IMR-90 (cell line): ENCODE measurements around the gene LHFPL3. TPM values are rescaled to one million over a fixed set of nuclear protein-coding genes. Genes with fewer than 3 reads are reported as not detected.

ENCODE experiments used
- ATAC-seq: fragments of 200-7000 bp; cut with Tn5 transposase; 2 replicates; pipeline ENCODE4 v1.9.1; 2020; ENCODE audit warnings: low read depth, mild to moderate bottlenecking, moderate library complexity
- BruUV-seq: library from RNA; stranded (reverse); fragments of 400-500 nt; replicated peaks from 2 replicates; lab custom pipeline; 2021; lab: Mats Ljungman, UMichigan
- CTCF ChIA-PET: fragments of 300-600 bp; formaldehyde crosslinking; extraction: SDS; loops from one replicate; lab custom pipeline; 2021; ENCODE audit warnings: antibody characterized with exemption; lab: Yijun Ruan, JAX
- POLR2A ChIA-PET: fragments of 300-600 bp; sonication (Branson Sonifier 250); formaldehyde crosslinking; loops from one replicate; lab custom pipeline; 2022; ENCODE audit warnings: antibody characterized with exemption; ENCODE audit not compliant: unreplicated experiment; lab: Charles Lee
- DNase-seq: peaks from one replicate; pipeline ENCODE4 v3.0.0; 2013
- H2AFZ ChIP-seq: replicated peaks from 2 replicates; pipeline ENCODE3; 2013; ENCODE audit warnings: low read length, mild to moderate bottlenecking; ENCODE audit not compliant: poor library complexity
- H2AK5ac ChIP-seq: 2 replicates; pipeline ENCODE4 v1.6.1; 2013; ENCODE audit warnings: low read depth, low read length, inconsistent platforms
- H2AK9ac ChIP-seq: replicated peaks from 2 replicates; pipeline ENCODE3; 2013; ENCODE audit warnings: mild to moderate bottlenecking, low read depth, low read length, moderate library complexity; ENCODE audit not compliant: poor library complexity
- H2BK120ac ChIP-seq: 2 replicates; pipeline ENCODE4 v1.6.1; 2013; ENCODE audit warnings: low read depth, low read length, inconsistent platforms
- H2BK15ac ChIP-seq: 3 replicates; pipeline ENCODE4 v1.6.1; 2013; ENCODE audit warnings: low read depth, low read length, inconsistent platforms
- H2BK20ac ChIP-seq: 2 replicates; pipeline ENCODE4 v1.6.1; 2013; ENCODE audit warnings: low read depth, mild to moderate bottlenecking, inconsistent platforms, low read length, moderate library complexity
- H2BK5ac ChIP-seq: 2 replicates; pipeline ENCODE4 v1.6.1; 2013; ENCODE audit warnings: mild to moderate bottlenecking, low read depth, low read length, inconsistent platforms; ENCODE audit not compliant: poor library complexity, severe bottlenecking
- H3K14ac ChIP-seq: replicated peaks from 2 replicates; pipeline ENCODE4 v1.6.1; 2013; ENCODE audit warnings: low read depth, low read length, inconsistent platforms
- H3K18ac ChIP-seq: 2 replicates; pipeline ENCODE4 v1.6.1; 2013; ENCODE audit warnings: low read depth, low read length, control low read depth
- H3K23ac ChIP-seq: 2 replicates; pipeline ENCODE4 v1.6.1; 2013; ENCODE audit warnings: low read depth, low read length, inconsistent platforms
- H3K27ac ChIP-seq: 2 replicates; pipeline ENCODE4 v1.5.1; 2013; ENCODE audit warnings: mild to moderate bottlenecking, control low read depth, low read length; ENCODE audit not compliant: insufficient read depth
- H3K27me3 ChIP-seq: 2 replicates; pipeline ENCODE4 v1.6.1; 2013; ENCODE audit warnings: low read length; ENCODE audit not compliant: control insufficient read depth, insufficient read depth
- H3K36me3 ChIP-seq: 2 replicates; pipeline ENCODE4 v1.6.1; 2013; ENCODE audit warnings: low read length, mixed read lengths; ENCODE audit not compliant: control insufficient read depth, insufficient read depth
- H3K4ac ChIP-seq: 2 replicates; pipeline ENCODE4 v1.6.1; 2013; ENCODE audit warnings: low read depth, low read length, inconsistent platforms
- H3K4me1 ChIP-seq: 2 replicates; pipeline ENCODE4 v1.6.1; 2013; ENCODE audit warnings: low read length, mixed read lengths; ENCODE audit not compliant: control insufficient read depth, insufficient read depth
- H3K4me2 ChIP-seq: 2 replicates; pipeline ENCODE4 v1.6.1; 2013; ENCODE audit warnings: low read depth, mild to moderate bottlenecking, control low read depth, low read length, moderate library complexity
- H3K4me3 ChIP-seq: 2 replicates; pipeline ENCODE4 v1.5.1; 2013; ENCODE audit warnings: low read depth, mild to moderate bottlenecking, control low read depth, low read length, moderate library complexity; ENCODE audit not compliant: insufficient read depth
- H3K56ac ChIP-seq: 2 replicates; pipeline ENCODE4 v1.6.1; 2013; ENCODE audit warnings: low read length, inconsistent platforms; ENCODE audit not compliant: insufficient read depth; ENCODE audit errors: extremely low read depth
- H3K79me1 ChIP-seq, 2 experiments: 2 replicates each; pipeline ENCODE4 v1.6.1; 2013; ENCODE audit warnings: low read length in 2 of 2, inconsistent platforms in 1 of 2, low read depth in 1 of 2
- H3K9ac ChIP-seq: 2 replicates; pipeline ENCODE4 v1.6.1; 2013; ENCODE audit warnings: low read depth, low read length, control low read depth
- H3K9me1 ChIP-seq: 2 replicates; pipeline ENCODE4 v1.6.1; 2013; ENCODE audit warnings: low read length, inconsistent platforms; ENCODE audit not compliant: insufficient read depth
- H3K9me3 ChIP-seq: 2 replicates; pipeline ENCODE4 v1.6.1; 2013; ENCODE audit warnings: low read length; ENCODE audit not compliant: control insufficient read depth, insufficient read depth
- H4K20me1 ChIP-seq: 2 replicates; pipeline ENCODE4 v1.6.1; 2013; ENCODE audit warnings: low read length, inconsistent platforms; ENCODE audit not compliant: insufficient read depth
- H4K5ac ChIP-seq: 2 replicates; pipeline ENCODE4 v1.6.1; 2013; ENCODE audit warnings: mild to moderate bottlenecking, low read depth, low read length, control low read depth
- H4K8ac ChIP-seq, 2 experiments: 2 replicates each; pipeline ENCODE4 v1.6.1; 2013; ENCODE audit warnings: low read depth in 2 of 2, low read length in 2 of 2, control low read depth in 1 of 2, inconsistent platforms in 1 of 2
- H4K91ac ChIP-seq: 2 replicates; pipeline ENCODE4 v1.6.1; 2013; ENCODE audit warnings: low read depth, low read length, inconsistent platforms; ENCODE audit not compliant: insufficient read depth
- BHLHE40 ChIP-seq: fragments of 150-350 bp; IDR thresholded peaks from 2 replicates; pipeline ENCODE4 v1.6.1; 2016; ENCODE audit warnings: mild to moderate bottlenecking, low read depth, low read length
- CEBPB ChIP-seq: IDR thresholded peaks from 2 replicates; pipeline ENCODE4 v1.6.1; 2012; ENCODE audit warnings: low read depth, low read length, improper control_type of control experiment
- CHD1 ChIP-seq: IDR thresholded peaks from 2 replicates; pipeline ENCODE4 v1.6.1; 2012; ENCODE audit warnings: low read depth, low read length, improper control_type of control experiment
- MAFK ChIP-seq: IDR thresholded peaks from 2 replicates; pipeline ENCODE4 v1.6.1; 2012; ENCODE audit warnings: low read depth, low read length, improper control_type of control experiment
- MXI1 ChIP-seq: IDR thresholded peaks from 2 replicates; pipeline ENCODE4 v1.6.1; 2012; ENCODE audit warnings: low read depth, mild to moderate bottlenecking, low read length, moderate library complexity, borderline replicate concordance
- WGBS, 2 experiments: methylation state at CpG; one replicate each; pipeline versions ENCODE4 v1.1.5 to v1.1.7; 2013; ENCODE audit warnings: missing lambda C conversion rate in 2 of 2; ENCODE audit not compliant: insufficient read length in 1 of 2; ENCODE audit errors: extremely low coverage in 2 of 2; 5-methylcytosine and 5-hydroxymethylcytosine counted together
- dilution Hi-C: fragments of 300-500 bp; cut with HindIII; formaldehyde crosslinking; loops from one replicate; pipeline ENCODE4 v1.14.3; 2018; ENCODE audit warnings: low sequenced_read_pairs; ENCODE audit not compliant: unreplicated experiment
- in situ Hi-C: fragments of 300-500 bp; cut with MboI; formaldehyde crosslinking; loops from 3 replicates; pipeline ENCODE4 v1.14.3; 2019; ENCODE audit warnings: low sequenced_read_pairs, inconsistent platforms, mixed read lengths
- intact Hi-C: fragments of 100-400 bp; cut with micrococcal nuclease; formaldehyde crosslinking; loops from 2 replicates; pipeline ENCODE4 v1.10.0; 2022
- polyA plus RNA-seq, 3 experiments: library from polyadenylated mRNA; depleted of rRNA; stranded (reverse); fragments of >200 nt; gene quantifications; 2 replicates each; pipeline ENCODE4 v1.2.3, GENCODE V29; 2012; ENCODE audit warnings: low replicate concordance in 1 of 3
- total RNA-seq: library from RNA; depleted of rRNA; stranded (reverse); fragments of >200 nt; gene quantifications from 2 replicates; pipeline ENCODE4 v1.2.3, GENCODE V29; 2012
- TF ChIP-seq, protein P1 (sequence below): fragments of 150-350 bp; IDR thresholded peaks from 2 replicates; pipeline ENCODE4 v1.6.1; 2016; ENCODE audit warnings: low read depth, mild to moderate bottlenecking, low read length, moderate library complexity, borderline replicate concordance
- TF ChIP-seq, protein P2 (sequence below): fragments of 150-350 bp; IDR thresholded peaks from 2 replicates; pipeline ENCODE4 v1.6.1; 2017; ENCODE audit warnings: mild to moderate bottlenecking, antibody characterized with exemption, low read length, low read depth
- TF ChIP-seq, protein P3 (sequence below): conservative IDR thresholded peaks from 2 replicates; pipeline ENCODE4 v1.5.1; 2012; ENCODE audit warnings: mild to moderate bottlenecking, low read depth, low read length, improper control_type of control experiment

Gene LHFPL3
- total and polyA plus RNA-seq, 2 of the 4 experiments (the other 2 are of a cell fraction), result not detected

DNA sequence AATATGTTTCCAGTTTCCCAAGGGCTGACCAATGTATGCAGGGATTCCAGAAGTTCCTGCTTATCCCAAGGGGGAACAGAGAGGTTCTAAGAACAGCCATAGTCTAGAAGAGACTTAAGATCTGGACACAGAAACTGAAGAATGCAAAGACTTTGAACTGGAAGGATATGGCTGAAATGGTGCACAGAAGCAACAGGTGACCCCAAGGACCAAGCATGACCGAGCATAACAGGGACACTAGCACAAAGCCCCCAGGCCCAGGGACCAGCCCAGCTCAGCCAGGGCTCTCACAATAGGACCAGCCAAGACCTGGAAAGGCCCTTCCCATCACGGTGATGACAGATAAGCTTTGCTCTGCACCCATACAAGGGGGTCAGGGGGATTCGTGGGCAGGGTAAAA lies 472.6 kb downstream of the LHFPL3 start:
- Histone ChIP-seq H3K36me3 (no peaks in the 10 kb centered on the region), H2AK9ac (no peak overlapping the region), H3K4me2 (no peak overlapping the region), H3K23ac (no peak overlapping the region), H3K56ac (no peak overlapping the region), H3K4ac (no peak overlapping the region), H3K9me3 (no peaks in the 10 kb centered on the region), H3K4me3 (no peak overlapping the region), H2BK15ac (no peak overlapping the region), H2BK5ac (no peak overlapping the region), H3K4me1 (no peaks in the 10 kb centered on the region), H3K79me1 (no peaks in the 10 kb centered on the region), H3K9me1 (no peaks in the 10 kb centered on the region), H4K5ac (no peak overlapping the region), H3K27me3 (no peaks in the 10 kb centered on the region; the same call in 1 of the 2 replicates), H3K9ac (no peak overlapping the region), H4K91ac (no peak overlapping the region), H4K20me1 (no peaks in the 10 kb centered on the region), H2BK120ac (no peak overlapping the region), H2AFZ (no peak overlapping the region), H3K18ac (no peak overlapping the region), H3K14ac (no peak overlapping the region), H2BK20ac (no peak overlapping the region), H3K27ac (no peak overlapping the region), H4K8ac (no peak overlapping the region), H2AK5ac (no peak overlapping the region)
- in situ Hi-C loops, result no loop called here
- intact Hi-C loops, result no loop called here
- ChIA-PET POLR2A (no interaction called here), CTCF (no interaction called here)
- dilution Hi-C loops, result no loop called here
- no peak for DNase-seq
- no peak for ATAC-seq
- BruUV-seq, result no TSS peak
- WGBS, 2 experiments, result 20% methylated on average over 2 of the region's 3 CpGs; no CpG with 5 or more reads in 1 of the 2 experiments
- TF ChIP-seq, protein P1, sequence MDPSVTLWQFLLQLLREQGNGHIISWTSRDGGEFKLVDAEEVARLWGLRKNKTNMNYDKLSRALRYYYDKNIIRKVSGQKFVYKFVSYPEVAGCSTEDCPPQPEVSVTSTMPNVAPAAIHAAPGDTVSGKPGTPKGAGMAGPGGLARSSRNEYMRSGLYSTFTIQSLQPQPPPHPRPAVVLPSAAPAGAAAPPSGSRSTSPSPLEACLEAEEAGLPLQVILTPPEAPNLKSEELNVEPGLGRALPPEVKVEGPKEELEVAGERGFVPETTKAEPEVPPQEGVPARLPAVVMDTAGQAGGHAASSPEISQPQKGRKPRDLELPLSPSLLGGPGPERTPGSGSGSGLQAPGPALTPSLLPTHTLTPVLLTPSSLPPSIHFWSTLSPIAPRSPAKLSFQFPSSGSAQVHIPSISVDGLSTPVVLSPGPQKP, result no peak
- TF ChIP-seq, protein P2, sequence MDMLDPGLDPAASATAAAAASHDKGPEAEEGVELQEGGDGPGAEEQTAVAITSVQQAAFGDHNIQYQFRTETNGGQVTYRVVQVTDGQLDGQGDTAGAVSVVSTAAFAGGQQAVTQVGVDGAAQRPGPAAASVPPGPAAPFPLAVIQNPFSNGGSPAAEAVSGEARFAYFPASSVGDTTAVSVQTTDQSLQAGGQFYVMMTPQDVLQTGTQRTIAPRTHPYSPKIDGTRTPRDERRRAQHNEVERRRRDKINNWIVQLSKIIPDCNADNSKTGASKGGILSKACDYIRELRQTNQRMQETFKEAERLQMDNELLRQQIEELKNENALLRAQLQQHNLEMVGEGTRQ, result no peak
- TF ChIP-seq BHLHE40 (no peak), CEBPB (no peak), MXI1 (no peak), MAFK (no peak), CHD1 (no peak)
- TF ChIP-seq, protein P3, sequence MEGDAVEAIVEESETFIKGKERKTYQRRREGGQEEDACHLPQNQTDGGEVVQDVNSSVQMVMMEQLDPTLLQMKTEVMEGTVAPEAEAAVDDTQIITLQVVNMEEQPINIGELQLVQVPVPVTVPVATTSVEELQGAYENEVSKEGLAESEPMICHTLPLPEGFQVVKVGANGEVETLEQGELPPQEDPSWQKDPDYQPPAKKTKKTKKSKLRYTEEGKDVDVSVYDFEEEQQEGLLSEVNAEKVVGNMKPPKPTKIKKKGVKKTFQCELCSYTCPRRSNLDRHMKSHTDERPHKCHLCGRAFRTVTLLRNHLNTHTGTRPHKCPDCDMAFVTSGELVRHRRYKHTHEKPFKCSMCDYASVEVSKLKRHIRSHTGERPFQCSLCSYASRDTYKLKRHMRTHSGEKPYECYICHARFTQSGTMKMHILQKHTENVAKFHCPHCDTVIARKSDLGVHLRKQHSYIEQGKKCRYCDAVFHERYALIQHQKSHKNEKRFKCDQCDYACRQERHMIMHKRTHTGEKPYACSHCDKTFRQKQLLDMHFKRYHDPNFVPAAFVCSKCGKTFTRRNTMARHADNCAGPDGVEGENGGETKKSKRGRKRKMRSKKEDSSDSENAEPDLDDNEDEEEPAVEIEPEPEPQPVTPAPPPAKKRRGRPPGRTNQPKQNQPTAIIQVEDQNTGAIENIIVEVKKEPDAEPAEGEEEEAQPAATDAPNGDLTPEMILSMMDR, result no peak
